ENCODE data around the gene UBE2F.
"Not testable (repeated sequence)": the region's sequence is repeated elsewhere in the genome, so short reads cannot be mapped to it uniquely, and the experiment has no call there.

Gene UBE2F

DNA sequence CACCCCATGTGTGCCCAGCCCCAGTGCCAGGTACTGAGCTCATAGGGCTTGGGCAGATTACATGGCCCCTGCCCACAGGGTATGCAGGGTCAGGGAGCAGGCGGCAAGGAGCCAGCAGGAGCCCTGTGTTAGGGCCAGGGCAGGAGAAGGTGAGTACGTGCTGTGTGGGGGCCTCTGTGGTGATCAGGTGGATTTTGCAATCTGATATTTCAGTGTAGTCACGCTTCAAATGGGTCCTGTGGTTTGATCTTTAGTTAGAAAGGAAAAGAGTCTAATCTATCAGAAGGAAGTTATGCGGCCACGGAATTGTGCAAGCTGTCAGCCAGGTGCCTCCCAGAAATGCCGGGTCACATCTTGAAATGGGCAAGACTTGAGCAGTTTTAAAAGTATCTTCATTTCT lies 13.9 kb downstream of the UBE2F start:
- ATAC-seq (ENCODE audit: low read depth) (peak; percentile 52), DNase-seq (ENCODE audit: low spot score) (no peak)
- Histone ChIP-seq H3K36me3 (ENCODE audit: low read depth) (peaks cover 7% of the 10 kb centered on the region), H3K4me1 (ENCODE audit: insufficient read depth, poor library complexity, severe bottlenecking) (no peaks in the 10 kb centered on the region), H3K4me3 (ENCODE audit: severe bottlenecking) (no peak overlapping the region), H3K27me3 (ENCODE audit: insufficient read depth, poor library complexity, severe bottlenecking) (no peaks in the 10 kb centered on the region), H3K9me3 (ENCODE audit: severe bottlenecking) (no peaks in the 10 kb centered on the region), H3K27ac (ENCODE audit: poor library complexity, severe bottlenecking) (no peak overlapping the region)
- TF ChIP-seq, protein P1, sequence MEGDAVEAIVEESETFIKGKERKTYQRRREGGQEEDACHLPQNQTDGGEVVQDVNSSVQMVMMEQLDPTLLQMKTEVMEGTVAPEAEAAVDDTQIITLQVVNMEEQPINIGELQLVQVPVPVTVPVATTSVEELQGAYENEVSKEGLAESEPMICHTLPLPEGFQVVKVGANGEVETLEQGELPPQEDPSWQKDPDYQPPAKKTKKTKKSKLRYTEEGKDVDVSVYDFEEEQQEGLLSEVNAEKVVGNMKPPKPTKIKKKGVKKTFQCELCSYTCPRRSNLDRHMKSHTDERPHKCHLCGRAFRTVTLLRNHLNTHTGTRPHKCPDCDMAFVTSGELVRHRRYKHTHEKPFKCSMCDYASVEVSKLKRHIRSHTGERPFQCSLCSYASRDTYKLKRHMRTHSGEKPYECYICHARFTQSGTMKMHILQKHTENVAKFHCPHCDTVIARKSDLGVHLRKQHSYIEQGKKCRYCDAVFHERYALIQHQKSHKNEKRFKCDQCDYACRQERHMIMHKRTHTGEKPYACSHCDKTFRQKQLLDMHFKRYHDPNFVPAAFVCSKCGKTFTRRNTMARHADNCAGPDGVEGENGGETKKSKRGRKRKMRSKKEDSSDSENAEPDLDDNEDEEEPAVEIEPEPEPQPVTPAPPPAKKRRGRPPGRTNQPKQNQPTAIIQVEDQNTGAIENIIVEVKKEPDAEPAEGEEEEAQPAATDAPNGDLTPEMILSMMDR (IDR thresholded peaks at IDR 0.05; ENCODE audit: poor library complexity, severe bottlenecking), result no peak

DNA sequence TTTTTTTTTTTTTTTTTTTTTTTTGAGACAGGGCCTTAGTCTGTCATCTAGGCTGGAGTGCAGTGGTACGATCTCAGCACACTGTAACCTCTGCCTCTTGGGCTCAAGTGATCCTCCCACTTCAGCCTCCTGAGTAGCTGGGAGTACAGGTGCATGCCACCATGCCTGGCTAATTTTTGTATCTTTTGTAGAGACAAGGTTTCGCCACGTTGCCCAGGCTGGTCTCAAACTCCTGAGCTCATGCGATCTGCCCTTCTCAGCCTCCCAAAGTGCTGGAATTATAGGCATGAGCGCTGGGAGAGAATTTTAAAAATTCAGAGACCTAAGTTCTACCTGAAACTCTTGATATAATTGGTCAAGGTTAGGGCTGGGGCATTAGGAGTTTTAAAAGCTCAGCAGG lies 14.8 kb downstream of the UBE2F start:
- H3K27me3 ChIP-seq (ENCODE audit: insufficient read depth, poor library complexity, severe bottlenecking); H3K4me1 ChIP-seq (ENCODE audit: insufficient read depth, poor library complexity, severe bottlenecking); H3K9me3 ChIP-seq (ENCODE audit: severe bottlenecking); H3K4me3 ChIP-seq (ENCODE audit: severe bottlenecking); ATAC-seq (ENCODE audit: low read depth); H3K36me3 ChIP-seq (ENCODE audit: low read depth); H3K27ac ChIP-seq (ENCODE audit: poor library complexity, severe bottlenecking); DNase-seq (ENCODE audit: low spot score): not testable (repeated sequence)

DNA sequence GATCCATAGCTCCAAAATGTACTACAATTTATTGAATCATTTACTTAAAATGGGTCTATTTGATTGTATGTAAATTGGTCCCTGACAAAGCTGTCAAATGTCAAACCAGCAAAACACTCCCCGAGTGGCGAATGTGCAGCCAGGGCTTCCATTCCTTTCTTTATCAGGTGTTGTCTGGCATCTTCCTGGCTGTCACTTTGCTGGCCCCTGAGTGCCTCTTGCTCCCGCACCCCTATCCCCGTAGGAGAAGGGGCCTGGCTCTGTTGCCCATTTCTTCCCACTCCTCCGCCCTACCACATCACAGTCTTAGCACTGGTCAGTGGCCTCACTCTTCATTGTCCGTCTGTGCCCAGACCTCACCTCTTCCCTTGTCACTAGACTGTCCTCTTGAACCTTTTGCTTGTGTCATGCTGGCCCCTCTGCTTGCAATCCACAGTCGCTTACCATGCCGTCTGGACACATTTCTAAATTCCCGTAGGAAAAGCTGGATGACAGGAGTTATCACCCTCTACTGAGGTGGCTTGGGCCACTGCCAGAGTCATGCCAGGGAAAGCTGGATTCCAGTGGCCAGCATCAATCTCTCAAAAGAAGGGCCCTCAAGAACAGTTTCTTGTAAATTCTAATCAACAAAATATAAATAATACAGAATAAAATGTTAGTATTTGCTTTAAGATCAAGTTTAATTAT lies 15.4 kb downstream of the UBE2F start:
- Histone ChIP-seq H3K27ac (ENCODE audit: poor library complexity, severe bottlenecking) (no peak overlapping the region), H3K4me1 (ENCODE audit: insufficient read depth, poor library complexity, severe bottlenecking) (no peaks in the 10 kb centered on the region), H3K9me3 (ENCODE audit: severe bottlenecking) (no peaks in the 10 kb centered on the region), H3K36me3 (ENCODE audit: low read depth) (no peaks in the 10 kb centered on the region; the same call in 1 of the 2 replicates), H3K4me3 (ENCODE audit: severe bottlenecking) (no peak overlapping the region), H3K27me3 (ENCODE audit: insufficient read depth, poor library complexity, severe bottlenecking) (no peaks in the 10 kb centered on the region)
- DNase-seq (ENCODE audit: low spot score) (no peak), ATAC-seq (ENCODE audit: low read depth) (no peak)
- TF ChIP-seq, protein P1 (IDR thresholded peaks at IDR 0.05; ENCODE audit: poor library complexity, severe bottlenecking), result no peak

DNA sequence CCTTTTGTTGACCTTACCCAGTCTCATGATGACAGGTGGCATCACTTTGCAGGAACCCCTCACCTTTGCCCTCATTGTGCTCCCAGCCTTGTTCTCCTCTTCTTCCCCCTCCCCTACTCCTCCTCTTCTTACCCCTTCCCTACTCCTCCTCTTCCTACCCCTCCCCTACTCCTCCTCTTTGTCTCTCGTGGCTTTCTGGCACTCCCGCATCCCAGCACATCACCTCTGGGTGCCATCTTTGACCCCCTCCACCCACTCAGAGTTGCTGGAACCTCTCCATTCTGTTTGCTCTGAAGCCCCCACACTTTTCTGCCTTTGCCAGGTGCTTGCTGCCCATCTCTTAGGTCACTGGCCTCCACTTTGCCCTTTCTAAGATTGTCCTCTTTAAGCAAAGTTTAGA lies 17.1 kb downstream of the UBE2F start:
- DNase-seq (ENCODE audit: low spot score) (no peak), ATAC-seq (ENCODE audit: low read depth) (no peak)
- no peak overlapping the region for H3K4me3 ChIP-seq (ENCODE audit: severe bottlenecking)
- H3K9me3 ChIP-seq (ENCODE audit: severe bottlenecking), result no peaks in the 10 kb centered on the region
- H3K36me3 ChIP-seq (ENCODE audit: low read depth), result peaks cover 4% of the 10 kb centered on the region
- H3K4me1 ChIP-seq (ENCODE audit: insufficient read depth, poor library complexity, severe bottlenecking), result no peaks in the 10 kb centered on the region
- no peaks in the 10 kb centered on the region for H3K27me3 ChIP-seq (ENCODE audit: insufficient read depth, poor library complexity, severe bottlenecking)
- H3K27ac ChIP-seq (ENCODE audit: poor library complexity, severe bottlenecking), result no peak overlapping the region
- TF ChIP-seq, protein P1 (IDR thresholded peaks at IDR 0.05; ENCODE audit: poor library complexity, severe bottlenecking), result no peak

DNA sequence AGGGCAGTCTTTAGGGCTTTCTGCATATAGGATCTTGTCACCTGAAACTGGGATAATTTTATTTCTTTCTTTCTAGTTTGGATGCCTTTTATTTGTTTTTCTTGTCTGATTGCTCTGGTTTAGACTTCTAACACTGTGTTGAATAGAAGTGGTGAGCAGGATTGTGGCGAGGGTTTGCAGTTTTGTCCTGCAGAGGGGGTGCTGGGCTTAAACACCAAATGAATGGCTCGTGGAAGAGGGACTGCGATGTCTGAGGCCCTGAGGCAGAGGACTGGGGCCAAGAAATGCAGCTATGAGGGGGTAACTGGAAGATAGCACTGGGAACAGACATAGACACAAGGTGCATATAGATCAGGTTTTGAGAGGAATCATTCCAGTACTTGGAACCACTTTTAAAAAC lies 20.5 kb downstream of the UBE2F start:
- Histone ChIP-seq H3K9me3 (ENCODE audit: severe bottlenecking) (no peaks in the 10 kb centered on the region), H3K36me3 (ENCODE audit: low read depth) (peaks cover 9% of the 10 kb centered on the region), H3K4me1 (ENCODE audit: insufficient read depth, poor library complexity, severe bottlenecking) (no peaks in the 10 kb centered on the region), H3K4me3 (ENCODE audit: severe bottlenecking) (no peak overlapping the region), H3K27me3 (ENCODE audit: insufficient read depth, poor library complexity, severe bottlenecking) (no peaks in the 10 kb centered on the region), H3K27ac (ENCODE audit: poor library complexity, severe bottlenecking) (no peak overlapping the region)
- TF ChIP-seq, protein P1 (IDR thresholded peaks at IDR 0.05; ENCODE audit: poor library complexity, severe bottlenecking), result no peak
- DNase-seq (ENCODE audit: low spot score), result no peak
- no peak for ATAC-seq (ENCODE audit: low read depth)

Measured in RWPE2 (cell line).